Activated naive CD8-positive, alpha-beta T cell treated with anti-CD3 and anti-CD28 coated beads, Interleukin-2, amount 10 ng/mL, durations not matched to agents 7 days and 5 days (primary cell): ENCODE data around the gene ANKS3. TPM values are rescaled to one million over a fixed set of nuclear protein-coding genes. Genes with fewer than 3 reads are reported as not detected.

ENCODE experiments used
- ATAC-seq: fragments of 150-1000 bp; cut with Tn5 transposase; one replicate; pipeline ENCODE4 v1.10.0; 2021; ENCODE audit warnings: low read depth, moderate library complexity
- POLR2A ChIA-PET: fragments of 350-600 bp; sonication (Branson Sonifier 250); formaldehyde crosslinking; loops from one replicate; lab custom pipeline; 2021; ENCODE audit warnings: antibody characterized with exemption; lab: Charles Lee
- DNase-seq: peaks from one replicate; pipeline ENCODE4 v3.0.0; 2021
- H3K27ac Mint-ChIP-seq: one replicate; pipeline ENCODE4 v1.8.0; 2022; ENCODE audit warnings: mild to moderate bottlenecking, mixed read lengths
- H3K27me3 Mint-ChIP-seq: one replicate; pipeline ENCODE4 v1.8.0; 2022; ENCODE audit warnings: mild to moderate bottlenecking, moderate library complexity, mixed read lengths
- H3K36me3 Mint-ChIP-seq: one replicate; pipeline ENCODE4 v1.8.0; 2021; ENCODE audit warnings: mild to moderate bottlenecking, mixed read lengths
- H3K4me1 Mint-ChIP-seq: one replicate; pipeline ENCODE4 v1.8.0; 2021; ENCODE audit warnings: mixed read lengths
- H3K4me3 Mint-ChIP-seq: one replicate; pipeline ENCODE4 v1.8.0; 2022; ENCODE audit warnings: mild to moderate bottlenecking, moderate library complexity, mixed read lengths
- H3K9me3 Mint-ChIP-seq: one replicate; pipeline ENCODE4 v1.8.0; 2021; ENCODE audit warnings: mixed read lengths
- total RNA-seq, 2 experiments: library from RNA; stranded (reverse); gene quantifications; one replicate each; pipeline ENCODE4 v1.2.3, GENCODE V29; 2021

Gene ANKS3
- total RNA-seq, result 10 to 100 TPM; 20.4 to 20.5 TPM

- H3K27me3 Mint-ChIP-seq, result no peaks in the 10 kb centered on the region
- no peaks in the 10 kb centered on the region for H3K9me3 Mint-ChIP-seq
- ATAC-seq, result peak; percentile 74
- DNase-seq, result peak; percentile 90
- H3K4me1 Mint-ChIP-seq, result peaks cover 15% of the 10 kb centered on the region
- no peaks in the 10 kb centered on the region for H3K36me3 Mint-ChIP-seq
- H3K27ac Mint-ChIP-seq, result peak within 1 kb of the TSS; percentile 81
- POLR2A ChIA-PET, result interaction anchor here (0.5 to 4.0 kb wide), 25 partner anchors 10 to 258 kb away, joined by 3 to 28 read pairs (median 5); partner anchors contain the start of genes HMOX2, NUDT16L1, ROGDI and ZNF500
- peak within 1 kb of the TSS; percentile 83 for H3K4me3 Mint-ChIP-seq
Measured at GRCh38 chr16:4734063-4734729, at the start of gene ANKS3, which contains the start of gene DNAAF8. Gene ANKS3, minus strand, starts transcription at chr16:4734271. Its CDS starts 4,122 bp downstream, at chr16:4730149. Gene DNAAF8, plus strand, starts transcription at chr16:4734537. Its CDS starts 1,978 bp downstream, at chr16:4736515.

- Mint-ChIP-seq H3K27me3 (no peaks in the 10 kb centered on the region), H3K4me1 (no peaks in the 10 kb centered on the region), H3K27ac (no peak overlapping the region), H3K9me3 (no peaks in the 10 kb centered on the region), H3K36me3 (no peaks in the 10 kb centered on the region), H3K4me3 (no peak overlapping the region)
- DNase-seq, result no peak
- POLR2A ChIA-PET, result no interaction called here
- no peak for ATAC-seq
Measured at GRCh38 chr16:4783251-4783950, 49.3 kb upstream of the ANKS3 start.

- Mint-ChIP-seq H3K36me3 (no peaks in the 10 kb centered on the region), H3K4me3 (no peak overlapping the region), H3K27me3 (no peaks in the 10 kb centered on the region), H3K4me1 (no peaks in the 10 kb centered on the region), H3K27ac (no peak overlapping the region), H3K9me3 (no peaks in the 10 kb centered on the region)
- DNase-seq, result no peak
- POLR2A ChIA-PET, result no interaction called here
- ATAC-seq, result no peak
Measured at GRCh38 chr16:4780235-4780634, 46.2 kb upstream of the ANKS3 start.

GRCh38 chr16:4778050-4778392, 44.0 kb upstream of the ANKS3 start:
- H3K4me3 Mint-ChIP-seq, result no peak overlapping the region

GRCh38 chr16:4777339-4778049, 43.4 kb upstream of the ANKS3 start:
- no peaks in the 10 kb centered on the region for H3K36me3 Mint-ChIP-seq
- no peaks in the 10 kb centered on the region for H3K9me3 Mint-ChIP-seq
- no peaks in the 10 kb centered on the region for H3K4me1 Mint-ChIP-seq
- POLR2A ChIA-PET, result no interaction called here
- no peaks in the 10 kb centered on the region for H3K27me3 Mint-ChIP-seq
- no peak for ATAC-seq
- no peak overlapping the region for H3K4me3 Mint-ChIP-seq
- H3K27ac Mint-ChIP-seq, result no peak overlapping the region
- DNase-seq, result no peak

More at GRCh38 chr16:4778050-4778392, 44.0 kb upstream of the ANKS3 start:
- Mint-ChIP-seq H3K9me3 (no peaks in the 10 kb centered on the region), H3K4me1 (no peaks in the 10 kb centered on the region), H3K36me3 (no peaks in the 10 kb centered on the region), H3K27ac (no peak overlapping the region), H3K27me3 (no peaks in the 10 kb centered on the region)
- POLR2A ChIA-PET, result no interaction called here
- DNase-seq, result no peak
- no peak for ATAC-seq

GRCh38 chr16:4776141-4776705, 42.2 kb upstream of the ANKS3 start:
- Mint-ChIP-seq H3K36me3 (no peaks in the 10 kb centered on the region), H3K27me3 (no peaks in the 10 kb centered on the region), H3K4me1 (no peaks in the 10 kb centered on the region), H3K9me3 (no peaks in the 10 kb centered on the region), H3K4me3 (no peak overlapping the region), H3K27ac (no peak overlapping the region)
- DNase-seq (no peak), ATAC-seq (no peak)
- POLR2A ChIA-PET, result no interaction called here

- H3K36me3 Mint-ChIP-seq, result no peaks in the 10 kb centered on the region
- ATAC-seq, result no peak
- no peak overlapping the region for H3K27ac Mint-ChIP-seq
- no peaks in the 10 kb centered on the region for H3K27me3 Mint-ChIP-seq
- no peak overlapping the region for H3K4me3 Mint-ChIP-seq
- no peaks in the 10 kb centered on the region for H3K4me1 Mint-ChIP-seq
- no peak for DNase-seq
- POLR2A ChIA-PET, result no interaction called here
- no peaks in the 10 kb centered on the region for H3K9me3 Mint-ChIP-seq
Measured at GRCh38 chr16:4775005-4775404, 40.9 kb upstream of the ANKS3 start.

- Mint-ChIP-seq H3K4me3 (no peak overlapping the region), H3K27me3 (no peaks in the 10 kb centered on the region), H3K27ac (no peak overlapping the region), H3K9me3 (no peaks in the 10 kb centered on the region), H3K4me1 (peaks cover 11% of the 10 kb centered on the region), H3K36me3 (no peaks in the 10 kb centered on the region)
- no peak for DNase-seq
- no peak for ATAC-seq
- POLR2A ChIA-PET, result no interaction called here
Measured at GRCh38 chr16:4772351-4772750, 38.3 kb upstream of the ANKS3 start.

GRCh38 chr16:4771646-4772045, 37.6 kb upstream of the ANKS3 start:
- Mint-ChIP-seq H3K36me3 (no peaks in the 10 kb centered on the region), H3K9me3 (no peaks in the 10 kb centered on the region), H3K4me3 (no peak overlapping the region), H3K27ac (no peak overlapping the region), H3K4me1 (peaks cover 14% of the 10 kb centered on the region), H3K27me3 (no peaks in the 10 kb centered on the region)
- POLR2A ChIA-PET, result no interaction called here
- DNase-seq, result no peak
- ATAC-seq, result no peak

- Mint-ChIP-seq H3K27me3 (no peaks in the 10 kb centered on the region), H3K4me3 (no peak overlapping the region), H3K27ac (no peak overlapping the region), H3K4me1 (peaks cover 23% of the 10 kb centered on the region), H3K9me3 (no peaks in the 10 kb centered on the region), H3K36me3 (no peaks in the 10 kb centered on the region)
- DNase-seq (no peak), ATAC-seq (no peak)
- POLR2A ChIA-PET, result interaction anchor here (0.5 to 2.5 kb wide), 5 partner anchors 33 to 619 kb away, joined by 3 to 16 read pairs (median 6); partner anchors contain the start of genes ANKS3, DNAAF8 and ROGDI
Measured at GRCh38 chr16:4769306-4769638, 35.2 kb upstream of the ANKS3 start.

GRCh38 chr16:4768549-4769305, 34.7 kb upstream of the ANKS3 start:
- Mint-ChIP-seq H3K9me3 (no peaks in the 10 kb centered on the region), H3K4me1 (peaks cover 23% of the 10 kb centered on the region), H3K36me3 (peaks cover 2% of the 10 kb centered on the region), H3K4me3 (peak overlapping the region; percentile 94), H3K27me3 (no peaks in the 10 kb centered on the region), H3K27ac (peak overlapping the region; percentile 89)
- ATAC-seq (peak; percentile 78), DNase-seq (peak; percentile 90)
- POLR2A ChIA-PET, result interaction anchor here (0.5 to 2.5 kb wide), 9 partner anchors 34 to 618 kb away, joined by 3 to 16 read pairs (median 3); partner anchors contain the start of genes ANKS3, CORO7, DNAAF8 and ROGDI

GRCh38 chr16:4767872-4768548, 33.9 kb upstream of the ANKS3 start:
- H3K27me3 Mint-ChIP-seq, result no peaks in the 10 kb centered on the region
- DNase-seq (no peak), ATAC-seq (peak; percentile 1)
- POLR2A ChIA-PET, result interaction anchor here (0.6 to 2.5 kb wide), 4 partner anchors 34 to 309 kb away, joined by 3 to 16 read pairs (median 8); partner anchors contain the start of genes ANKS3, DNAAF8 and ROGDI
- H3K4me3 Mint-ChIP-seq, result peak overlapping the region; percentile 94
- H3K27ac Mint-ChIP-seq, result peak overlapping the region; percentile 89
- peaks cover 23% of the 10 kb centered on the region for H3K4me1 Mint-ChIP-seq
- H3K36me3 Mint-ChIP-seq, result peaks cover 2% of the 10 kb centered on the region
- H3K9me3 Mint-ChIP-seq, result no peaks in the 10 kb centered on the region
